CD14-positive monocyte (primary cell): ENCODE results near the gene HAPLN2. TPM values are rescaled to one million over a fixed set of nuclear protein-coding genes. Genes with fewer than 3 reads are reported as not detected.

Source experiments
- DNase-seq, 3 donors: peaks; one replicate each; pipeline ENCODE4 v3.0.0-alpha.2; 2011 to 2022
- H2AFZ ChIP-seq: 2 replicates; pipeline ENCODE4 v1.6.0; 2012; ENCODE audit warnings: mild to moderate bottlenecking, low read depth, low read length, inconsistent platforms; ENCODE audit not compliant: insufficient read depth, poor library complexity, severe bottlenecking
- H3K27ac ChIP-seq, 2 donors: 1 replicate in 1 of 2; 2 replicates in 1 of 2; pipeline ENCODE4 v1.5.1; 2012 to 2013; ENCODE audit warnings: low read length in 2 of 2, control low read depth in 1 of 2, inconsistent platforms in 1 of 2, low read depth in 1 of 2, mild to moderate bottlenecking in 1 of 2
- H3K27me3 ChIP-seq, 2 donors: one replicate each; pipeline versions ENCODE4 v1.6.0 to v1.6.1; 2011 to 2013; ENCODE audit warnings: low read length in 2 of 2; ENCODE audit not compliant: control insufficient read depth in 2 of 2, insufficient read depth in 2 of 2
- H3K36me3 ChIP-seq, 2 donors: replicated peaks in 1 of 2; 1 replicate in 1 of 2; 2 replicates in 1 of 2; pipeline versions ENCODE4 v1.5.1 to v1.6.1; 2012 to 2013; ENCODE audit warnings: low read length in 2 of 2, control low read depth in 1 of 2, inconsistent platforms in 1 of 2, mild to moderate bottlenecking in 1 of 2; ENCODE audit not compliant: insufficient read depth in 2 of 2, control insufficient read depth in 1 of 2
- H3K4me1 ChIP-seq, 2 donors: 1 replicate in 1 of 2; 2 replicates in 1 of 2; pipeline versions ENCODE4 v1.5.1 to v1.6.1; 2012 to 2013; ENCODE audit warnings: low read length in 2 of 2, control low read depth in 1 of 2, inconsistent platforms in 1 of 2, mild to moderate bottlenecking in 1 of 2, moderate library complexity in 1 of 2; ENCODE audit not compliant: insufficient read depth in 2 of 2, control insufficient read depth in 1 of 2
- H3K4me2 ChIP-seq: replicated peaks from 2 replicates; pipeline ENCODE3; 2012; ENCODE audit warnings: low read length, moderate library complexity, mild to moderate bottlenecking; ENCODE audit not compliant: poor library complexity, severe bottlenecking; ENCODE audit errors: extremely low read depth
- H3K4me3 ChIP-seq, 3 experiments: fragments of 200-600 bp in 1 of 3; sonication (generic) in 1 of 3; replicated peaks in 1 of 3; 1 replicate in 2 of 3; 2 replicates in 1 of 3; pipeline ENCODE4 v1.5.1; 2011 to 2013; ENCODE audit warnings: low read length in 3 of 3, mild to moderate bottlenecking in 3 of 3, control low read depth in 2 of 3, low read depth in 2 of 3, inconsistent platforms in 1 of 3, moderate library complexity in 1 of 3
- H3K79me2 ChIP-seq: 2 replicates; pipeline ENCODE4 v1.6.0; 2012; ENCODE audit warnings: mild to moderate bottlenecking, control low read depth, inconsistent platforms, low read length, moderate library complexity; ENCODE audit not compliant: insufficient read depth
- H3K9ac ChIP-seq: 2 replicates; pipeline ENCODE4 v1.6.0; 2017; ENCODE audit warnings: low read length, mild to moderate bottlenecking; ENCODE audit not compliant: insufficient read depth, poor library complexity, severe bottlenecking
- H3K9me3 ChIP-seq, 2 donors: replicated peaks in 1 of 2; 1 replicate in 1 of 2; 2 replicates in 1 of 2; pipeline versions ENCODE4 v1.5.1 to v1.6.1; 2012 to 2013; ENCODE audit warnings: low read length in 2 of 2, control low read depth in 1 of 2; ENCODE audit not compliant: control insufficient read depth in 1 of 2, insufficient read depth in 1 of 2
- H4K20me1 ChIP-seq: 2 replicates; pipeline ENCODE4 v1.6.0; 2012; ENCODE audit warnings: mild to moderate bottlenecking, low read length, control low read depth, moderate library complexity; ENCODE audit not compliant: insufficient read depth
- H3K27ac Mint-ChIP-seq, 7 donors: one replicate each; pipeline ENCODE4 v1.8.0; 2020; ENCODE audit warnings: mild to moderate bottlenecking in 7 of 7, mixed read lengths in 7 of 7, moderate library complexity in 6 of 7, inconsistent platforms in 2 of 7
- H3K27me3 Mint-ChIP-seq, 3 donors: one replicate each; pipeline ENCODE4 v1.8.0; 2021 to 2022; ENCODE audit warnings: low read depth in 3 of 3, mild to moderate bottlenecking in 3 of 3, mixed read lengths in 3 of 3, moderate library complexity in 3 of 3, inconsistent platforms in 1 of 3
- H3K36me3 Mint-ChIP-seq, 2 donors: one replicate each; pipeline ENCODE4 v1.8.0; 2020; ENCODE audit warnings: mixed read lengths in 2 of 2, inconsistent platforms in 1 of 2, mild to moderate bottlenecking in 1 of 2
- H3K4me1 Mint-ChIP-seq: one replicate; pipeline ENCODE4 v1.8.0; 2020; ENCODE audit warnings: mild to moderate bottlenecking, mixed read lengths
- H3K4me3 Mint-ChIP-seq, 2 donors: one replicate each; pipeline ENCODE4 v1.8.0; 2020; ENCODE audit warnings: mild to moderate bottlenecking in 2 of 2, mixed read lengths in 2 of 2, moderate library complexity in 1 of 2
- H3K9me3 Mint-ChIP-seq, 7 donors: one replicate each; pipeline ENCODE4 v1.8.0; 2020 to 2022; ENCODE audit warnings: mixed read lengths in 7 of 7, mild to moderate bottlenecking in 6 of 7, moderate library complexity in 6 of 7, inconsistent platforms in 2 of 7
- CTCF ChIP-seq: fragments of 200-600 bp; IDR thresholded peaks from one replicate; pipeline ENCODE4 v1.8.0; 2022; ENCODE audit warnings: antibody characterized with exemption, mild to moderate bottlenecking
- WGBS: methylation state at CpG from one replicate; pipeline ENCODE4 v1.1.5; 2013; ENCODE audit warnings: missing lambda C conversion rate; ENCODE audit not compliant: insufficient coverage; 5-methylcytosine and 5-hydroxymethylcytosine counted together
- intact Hi-C, 2 donors: fragments of 100-400 bp; cut with micrococcal nuclease; formaldehyde crosslinking; loops; one replicate each; pipeline versions ENCODE4 v1.15.0 to v1.15.1; 2023
- polyA plus RNA-seq, 3 donors: library from polyadenylated mRNA; depleted of rRNA in 1 of 3; unstranded in 2 of 3; stranded (reverse) in 1 of 3; fragments of 300-500 nt in 2 of 3; fragments of >200 nt in 1 of 3; fragmentation: Illumina TruSeq in 2 of 3; gene quantifications; 1 replicate in 2 of 3; 2 replicates in 1 of 3; pipeline ENCODE4 v1.2.3, GENCODE V29; 2012 to 2021

Gene HAPLN2
- polyA plus RNA-seq, 3 donors: not detected

- Histone ChIP-seq H3K4me2 (no peak overlapping the region), H3K9ac (no peak overlapping the region), H3K79me2 (no peaks in the 10 kb centered on the region), H4K20me1 (no peaks in the 10 kb centered on the region), H2AFZ (no peak overlapping the region), H3K27ac (no peak overlapping the region), H3K36me3 (no peaks in the 10 kb centered on the region), H3K4me1 (peaks cover 0 to 4% of the 10 kb centered on the region in 2 donors), H3K4me3 (no peak overlapping the region), H3K27me3 (peaks cover 43 to 85% of the 10 kb centered on the region in 2 donors), H3K9me3 (peaks cover 0 to 26% of the 10 kb centered on the region in 2 donors)
- Mint-ChIP-seq H3K36me3 (peaks cover 3 to 4% of the 10 kb centered on the region in 2 donors), H3K4me1 (peaks cover 9% of the 10 kb centered on the region), H3K4me3 (peak overlapping the region in 1 of 2 donors; percentile 80), H3K27ac (no peak overlapping the region), H3K9me3 (peaks cover 0 to 10% (median 3%) of the 10 kb centered on the region in 7 donors), H3K27me3 (peaks cover 70 to 89% (median 73%) of the 10 kb centered on the region in 3 donors)
- no peak for DNase-seq
- intact Hi-C loops: no loop called here
- no peak for TF ChIP-seq CTCF
- WGBS: 27% methylated on average over 5 of the region's 6 CpGs
Measured at GRCh38 chr1:156639601-156640101, 20.4 kb downstream of the HAPLN2 start.

GRCh38 chr1:156640842-156641706, 21.9 kb downstream of the HAPLN2 start:
- no peak for DNase-seq
- Histone ChIP-seq H3K27me3 (peaks cover 43 to 87% of the 10 kb centered on the region in 2 donors), H3K4me1 (peaks cover 0 to 4% of the 10 kb centered on the region in 2 donors), H4K20me1 (no peaks in the 10 kb centered on the region), H3K79me2 (no peaks in the 10 kb centered on the region), H2AFZ (no peak overlapping the region), H3K9ac (no peak overlapping the region), H3K36me3 (no peaks in the 10 kb centered on the region), H3K4me3 (no peak overlapping the region), H3K27ac (no peak overlapping the region), H3K4me2 (no peak overlapping the region), H3K9me3 (peaks cover 0 to 26% of the 10 kb centered on the region in 2 donors)
- Mint-ChIP-seq H3K9me3 (peaks cover 0 to 10% (median 3%) of the 10 kb centered on the region in 7 donors), H3K27me3 (peaks cover 81 to 94% (median 86%) of the 10 kb centered on the region in 3 donors), H3K4me1 (peaks cover 9% of the 10 kb centered on the region), H3K36me3 (peaks cover 3 to 4% of the 10 kb centered on the region in 2 donors), H3K27ac (peak overlapping the region in 1 of 7 donors; percentile 48), H3K4me3 (peak overlapping the region in 1 of 2 donors; percentile 80)
- WGBS: 56% methylated on average over 4 of the region's 6 CpGs
- intact Hi-C loops: no loop called here
- no peak for TF ChIP-seq CTCF
